ENCODE results near the gene MLLT3.

MLLT3 gene

GRCh38 chr9:20417373-20418080 lies 204.8 kb downstream of the MLLT3 start:
- no peak for DNase-seq (ENCODE audit: low read depth in 2 of 2)

DNA sequence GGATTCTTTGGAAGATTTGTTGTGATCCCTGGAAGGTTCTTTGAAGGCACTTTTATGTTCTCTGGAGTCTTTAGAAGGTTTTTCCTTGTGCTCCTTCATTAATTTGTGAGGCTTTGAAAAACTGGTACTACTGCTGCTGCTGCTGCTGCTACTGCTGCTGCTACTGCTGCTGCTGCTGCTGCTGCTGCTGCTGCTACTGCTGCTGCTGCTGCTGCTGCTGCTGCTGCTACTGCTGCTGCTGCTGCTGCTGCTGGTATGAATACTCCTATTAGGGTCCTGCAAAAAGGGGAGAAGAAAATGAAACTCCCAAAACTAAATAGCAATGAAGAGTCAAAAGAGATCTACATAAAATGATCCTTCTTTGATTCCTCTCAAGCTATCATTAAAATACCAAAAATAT lies 208.1 kb downstream of the MLLT3 start:
- no peak for DNase-seq (ENCODE audit: low read depth in 2 of 2)

GRCh38 chr9:20409321-20410092 lies 212.8 kb downstream of the MLLT3 start:
- DNase-seq (ENCODE audit: low read depth in 2 of 2): no peak

GRCh38 chr9:20408513-20408912 lies 213.8 kb downstream of the MLLT3 start:
- DNase-seq (ENCODE audit: low read depth in 2 of 2): no peak

DNA sequence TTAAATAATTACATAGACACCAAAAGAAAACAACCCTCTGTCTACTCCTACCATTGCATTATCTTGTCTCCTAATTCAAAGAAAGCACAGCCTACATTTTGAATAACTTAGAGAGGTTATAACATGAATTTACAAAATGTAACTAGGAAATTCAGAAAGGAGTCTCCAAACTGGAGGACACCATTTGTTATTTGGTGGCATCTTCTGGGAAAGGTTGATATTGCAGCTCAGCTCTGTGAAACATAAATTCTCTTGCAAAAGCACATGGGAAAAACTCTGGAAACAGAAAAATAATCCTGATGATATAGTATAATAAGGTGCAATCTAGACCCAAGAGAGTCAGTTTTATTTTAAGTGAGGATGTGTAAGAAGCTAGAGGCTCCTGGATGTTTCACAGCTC lies 215.3 kb downstream of the MLLT3 start:
- DNase-seq (ENCODE audit: low read depth in 2 of 2): no peak

GRCh38 chr9:20406344-20406743 lies 216.0 kb downstream of the MLLT3 start:
- DNase-seq (ENCODE audit: low read depth in 2 of 2): no peak

GRCh38 chr9:20405616-20406015 lies 216.7 kb downstream of the MLLT3 start:
- DNase-seq (ENCODE audit: low read depth in 2 of 2): no peak

DNA sequence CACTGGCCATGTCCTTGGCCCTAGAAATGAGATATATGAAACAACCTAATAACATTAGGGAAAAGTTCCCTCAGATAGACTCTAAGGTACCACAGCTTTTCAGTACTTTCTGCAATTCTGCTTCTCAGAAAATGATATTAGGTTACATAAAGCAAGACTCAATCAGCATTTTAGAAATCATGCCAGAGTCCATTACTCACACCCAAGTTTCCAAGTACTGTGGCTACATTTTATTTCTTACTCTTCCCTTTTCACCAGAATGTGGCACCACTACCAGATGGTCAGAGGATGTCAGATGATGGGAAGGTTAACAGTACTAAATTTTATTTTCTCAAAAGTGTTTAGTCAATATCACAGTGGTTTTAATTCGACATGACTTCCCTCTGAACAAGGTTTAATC lies 217.2 kb downstream of the MLLT3 start:
- no peak for DNase-seq (ENCODE audit: low read depth in 2 of 2)

DNA sequence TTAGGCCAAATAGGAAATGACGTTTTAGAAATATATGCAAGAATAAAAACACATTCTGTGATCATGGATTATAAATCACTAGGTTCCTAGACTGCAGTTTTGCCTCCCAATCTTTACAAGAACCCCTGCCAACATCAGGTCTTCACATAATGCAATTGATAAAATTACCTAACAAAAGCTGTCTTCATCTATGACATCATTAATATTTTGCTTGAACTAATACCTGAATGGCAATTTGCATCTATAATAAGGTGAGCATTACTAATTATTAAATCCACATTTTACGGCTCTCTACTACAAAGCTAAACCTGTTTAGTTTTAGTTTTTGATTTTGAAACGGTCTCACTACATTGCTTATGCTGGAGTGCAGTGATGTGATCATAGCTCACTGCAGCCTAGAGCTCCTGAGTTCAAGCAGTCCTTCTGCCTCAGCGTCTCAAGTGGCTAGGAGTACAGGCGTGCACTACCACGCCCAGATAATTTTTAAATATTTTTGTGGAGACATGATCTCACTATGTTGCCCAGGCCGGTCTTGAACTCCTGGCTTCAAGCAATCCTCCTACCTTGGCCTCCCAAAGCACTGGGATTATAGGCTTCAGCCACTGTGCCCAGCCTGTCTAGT lies 218.0 kb downstream of the MLLT3 start:
- DNase-seq (ENCODE audit: low read depth in 2 of 2): no peak

GRCh38 chr9:20403346-20403745 lies 219.0 kb downstream of the MLLT3 start:
- DNase-seq (ENCODE audit: low read depth in 2 of 2): no peak

GRCh38 chr9:20402273-20402875 lies 219.9 kb downstream of the MLLT3 start:
- no peak for DNase-seq (ENCODE audit: low read depth in 2 of 2)

DNA sequence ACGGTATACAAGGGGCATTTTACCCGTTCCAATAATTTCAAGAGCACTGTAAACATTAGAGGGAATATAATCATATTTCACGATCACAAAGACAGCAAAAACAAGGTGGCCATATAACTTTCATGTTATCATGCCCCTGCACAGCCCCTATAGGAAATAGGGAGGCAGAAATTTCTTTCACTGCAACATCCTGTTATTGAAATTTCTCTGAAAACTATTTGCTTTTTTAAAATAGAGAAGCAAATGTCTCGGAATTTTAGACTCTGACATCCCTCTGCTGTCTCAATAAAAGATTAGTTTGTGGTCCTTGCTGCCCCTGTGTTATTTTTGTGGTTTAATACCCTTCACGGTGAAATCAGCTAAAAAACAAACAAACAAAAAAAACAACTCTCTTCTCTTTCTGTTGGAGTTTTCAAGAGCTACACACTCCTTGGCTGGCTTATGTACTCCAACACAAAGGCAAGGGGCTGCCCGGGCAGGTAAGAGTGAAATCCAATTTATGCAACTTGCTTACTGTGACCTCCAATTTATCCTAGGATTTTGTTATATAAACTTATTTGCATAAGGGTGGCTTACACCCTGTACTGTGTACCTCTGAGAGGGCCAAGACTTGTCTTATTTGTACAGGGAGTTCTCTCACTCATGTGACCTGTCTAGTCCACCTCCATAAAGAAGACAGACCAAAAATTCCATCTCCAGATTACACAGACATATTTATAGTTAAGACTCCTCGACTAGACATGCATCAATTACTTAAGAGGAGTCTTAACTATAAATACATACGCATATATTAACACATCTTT lies 223.6 kb downstream of the MLLT3 start:
- DNase-seq (ENCODE audit: low read depth in 2 of 2): no peak

GRCh38 chr9:20397348-20397747 lies 225.0 kb downstream of the MLLT3 start:
- DNase-seq (ENCODE audit: low read depth in 2 of 2): no peak

DNA sequence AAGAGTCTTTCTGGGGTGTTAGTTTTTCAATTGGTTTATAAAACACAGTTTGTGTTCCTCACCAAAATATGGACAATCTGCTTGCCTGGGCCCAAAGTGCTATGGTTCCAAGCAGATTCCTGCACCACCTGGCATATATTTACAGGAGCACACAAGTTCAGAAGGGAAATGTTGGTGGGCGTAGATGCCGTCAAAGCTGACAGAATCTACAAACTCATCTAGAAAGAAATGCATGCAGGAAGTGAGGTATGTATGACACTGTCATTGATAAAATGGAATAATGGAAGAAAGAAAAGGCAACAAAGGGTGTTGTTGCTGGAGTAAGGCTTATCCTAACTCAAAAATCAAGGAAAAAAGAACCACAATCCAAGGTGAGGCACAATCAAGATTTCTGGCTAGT lies 225.8 kb downstream of the MLLT3 start:
- DNase-seq (ENCODE audit: low read depth in 2 of 2): no peak

GRCh38 chr9:20395651-20396050 lies 226.6 kb downstream of the MLLT3 start:
- DNase-seq (ENCODE audit: low read depth in 2 of 2): no peak

DNA sequence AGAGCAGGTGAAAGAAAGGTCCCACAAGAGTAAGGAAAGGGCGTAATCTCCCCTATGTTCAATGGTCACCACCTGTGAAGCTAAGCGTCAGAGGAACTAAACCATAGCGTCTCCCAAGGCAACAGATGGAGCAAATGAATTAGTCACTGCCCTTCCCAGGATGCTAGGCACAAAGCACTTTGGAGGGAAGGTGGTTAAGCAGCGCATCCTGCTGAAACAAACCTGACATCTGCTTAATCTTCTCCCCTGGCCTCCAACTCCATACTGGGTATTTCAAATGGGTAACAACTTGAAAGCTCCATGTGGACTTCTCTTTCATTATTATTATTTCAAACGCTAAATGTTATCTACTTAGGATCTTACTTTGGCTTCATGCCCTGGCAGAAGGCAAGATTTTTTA lies 227.3 kb downstream of the MLLT3 start:
- no peak for DNase-seq (ENCODE audit: low read depth in 2 of 2)

DNA sequence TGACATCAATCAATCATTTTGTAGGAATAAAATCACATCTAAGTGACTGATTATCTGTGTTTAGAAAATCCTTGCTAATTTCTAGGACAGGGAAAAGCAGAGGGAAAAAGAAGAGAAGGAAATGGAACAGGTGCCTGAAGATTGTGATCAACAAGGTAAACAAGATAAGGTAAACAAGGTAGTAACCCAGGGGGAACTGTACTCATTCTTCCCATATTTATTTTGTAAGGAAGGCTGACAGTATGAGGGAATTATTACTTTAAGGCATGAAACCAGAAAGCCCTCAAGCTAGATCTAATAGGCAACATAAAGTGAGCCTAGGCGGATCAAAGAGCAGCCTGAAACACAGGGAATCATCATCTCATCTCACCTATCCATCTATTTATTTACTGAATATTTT lies 231.1 kb downstream of the MLLT3 start:
- no peak for DNase-seq (ENCODE audit: low read depth in 2 of 2)

DNA sequence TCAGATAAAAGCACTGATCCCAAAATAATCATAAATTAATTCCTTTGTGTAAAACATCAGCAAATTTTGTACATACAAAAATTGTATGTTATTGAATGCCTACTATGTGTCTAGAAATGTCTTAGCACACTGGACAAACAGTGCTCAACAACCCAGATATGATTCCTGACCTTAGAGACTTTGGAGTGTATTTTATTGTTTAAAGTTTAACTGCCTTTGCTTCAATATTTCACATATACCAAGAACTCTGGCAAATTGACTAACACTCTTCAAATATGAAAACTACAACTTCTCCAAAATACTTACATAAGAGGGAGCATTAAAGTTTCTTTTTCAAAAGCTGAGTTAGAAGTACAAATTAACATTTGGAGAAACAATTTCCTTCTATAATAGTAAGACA lies 231.9 kb downstream of the MLLT3 start:
- no peak for DNase-seq (ENCODE audit: low read depth in 2 of 2)

DNA sequence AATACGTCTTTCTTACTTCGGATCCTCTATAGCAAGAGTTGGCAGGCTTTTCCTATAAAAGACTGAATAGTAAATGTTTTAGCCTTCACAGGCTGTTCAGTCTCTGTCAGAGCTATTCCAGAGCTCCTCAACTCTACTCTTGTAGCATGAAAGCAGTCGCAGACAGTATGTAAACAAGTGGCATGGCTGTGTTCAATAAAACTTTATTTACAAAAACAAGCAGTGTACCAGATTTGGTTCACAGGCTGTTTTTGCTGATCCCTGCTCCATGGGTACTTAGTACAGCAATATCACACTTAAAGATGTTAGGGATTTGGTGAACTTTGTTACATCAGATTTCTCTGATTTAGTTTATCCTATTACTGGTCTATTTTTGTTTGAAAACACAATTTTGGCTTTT lies 235.2 kb downstream of the MLLT3 start:
- DNase-seq (ENCODE audit: low read depth in 2 of 2): no peak

- DNase-seq (ENCODE audit: low read depth in 2 of 2): no peak
Measured at GRCh38 chr9:20384642-20385041, 237.7 kb downstream of the MLLT3 start.

DNA sequence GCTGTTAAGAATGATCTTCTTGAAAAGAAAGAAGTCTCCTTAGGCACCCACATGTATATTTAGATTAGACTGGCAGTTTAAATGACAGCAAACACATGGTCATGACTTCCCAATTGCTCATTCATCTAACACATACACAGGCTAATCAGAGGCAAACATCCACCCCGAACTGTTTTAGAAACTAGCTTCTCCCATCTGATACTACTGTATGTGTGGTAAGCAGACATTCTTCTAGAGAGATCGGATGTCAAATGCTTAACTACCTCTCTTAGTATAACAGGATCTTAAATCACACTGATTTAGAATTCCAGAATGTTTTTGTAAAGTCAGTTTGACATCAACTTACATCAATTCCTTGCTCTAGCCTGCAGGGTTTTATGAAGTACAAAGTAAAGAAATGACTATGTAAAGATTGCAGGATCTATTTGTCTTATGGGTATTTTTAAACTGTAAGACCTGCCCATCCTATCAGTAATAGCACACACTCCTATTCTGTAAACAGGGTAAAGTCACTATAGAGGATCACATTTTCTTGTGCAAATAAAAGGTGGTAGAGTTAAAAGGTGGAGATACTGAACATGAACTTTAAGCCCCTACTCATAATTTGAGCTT lies 239.7 kb downstream of the MLLT3 start:
- peak; percentile 39 for DNase-seq (ENCODE audit: low read depth in 2 of 2)

All from fibroblast of skin of left quadriceps (primary cell).